HepG2 (cell line): ENCODE data around the gene AQP11. TPM values are rescaled to one million over a fixed set of nuclear protein-coding genes. Genes with fewer than 3 reads are reported as not detected.

Experiments used
- ATAC-seq: fragments of 200-7000 bp; cut with Tn5 transposase; 3 replicates; pipeline ENCODE4 v1.9.1; 2020; ENCODE audit warnings: mild to moderate bottlenecking, moderate library complexity
- BruUV-seq: library from RNA; stranded (reverse); fragments of 400-500 nt; replicated peaks from 2 replicates; lab custom pipeline; 2021; lab: Mats Ljungman, UMichigan
- CTCF ChIA-PET: fragments of 300-600 bp; formaldehyde crosslinking; extraction: SDS; loops from one replicate; lab custom pipeline; 2021; ENCODE audit warnings: low total read pairs, inconsistent platforms, low intra/inter-chr PET ratio; lab: Yijun Ruan, JAX
- POLR2A ChIA-PET: fragments of 350-600 bp; sonication (Branson Sonifier 250); formaldehyde crosslinking; loops from one replicate; lab custom pipeline; 2020; ENCODE audit warnings: antibody characterized with exemption, inconsistent platforms; lab: Yijun Ruan, JAX
- DNase-seq: peaks from one replicate; pipeline ENCODE4 v3.0.0-alpha.2; 2015; ENCODE audit warnings: low spot score
- FAIRE-seq: peaks from 3 replicates; lab custom pipeline; 2011; peaks lifted over from hg19 to GRCh38; lab: Jason Lieb, UNC
- H2AFZ ChIP-seq: one replicate; pipeline ENCODE4 v1.6.1; 2011; ENCODE audit warnings: low read length, inconsistent platforms
- H3K27ac ChIP-seq: fragments of 300-600 bp; 3 replicates; pipeline ENCODE4 v1.8.0; 2011; ENCODE audit warnings: mixed run types, mild to moderate bottlenecking, mixed read lengths, low read length, inconsistent platforms; ENCODE audit not compliant: insufficient read depth; ENCODE audit errors: extremely low read length
- H3K27me3 ChIP-seq, 2 experiments: fragments of 200-600 bp in 1 of 2; 2 replicates in 1 of 2; 3 replicates in 1 of 2; pipeline versions ENCODE4 v1.6.0 to v1.8.0; 2011; ENCODE audit warnings: low read length in 2 of 2, mild to moderate bottlenecking in 2 of 2, moderate library complexity in 2 of 2, inconsistent platforms in 1 of 2; ENCODE audit not compliant: insufficient read depth in 2 of 2, control insufficient read depth in 1 of 2
- H3K36me3 ChIP-seq, 2 experiments: fragments of 200-600 bp in 1 of 2; replicated peaks in 1 of 2; 2 replicates in 1 of 2; 3 replicates in 1 of 2; pipeline versions ENCODE4 v1.5.1 to v1.8.0; 2011; ENCODE audit warnings: low read length in 2 of 2, inconsistent platforms in 1 of 2; ENCODE audit not compliant: insufficient read depth in 2 of 2, control insufficient read depth in 1 of 2
- H3K4me1 ChIP-seq: 2 replicates; pipeline ENCODE4 v1.5.1; 2012; ENCODE audit warnings: low read length, inconsistent platforms; ENCODE audit not compliant: insufficient read depth
- H3K4me2 ChIP-seq: 2 replicates; pipeline ENCODE4 v1.6.0; 2011; ENCODE audit warnings: low read depth, low read length, inconsistent platforms
- H3K4me3 ChIP-seq, 3 experiments: fragments of 200-600 bp in 1 of 3; sonication (generic), shearing (Covaris generic) in 1 of 3; replicated peaks in 1 of 3; 2 replicates each; pipeline ENCODE4 v1.5.1; 2011 to 2016; ENCODE audit warnings: low read length in 3 of 3, inconsistent platforms in 2 of 3, low read depth in 2 of 3, mild to moderate bottlenecking in 2 of 3, control low read depth in 1 of 3, mixed read lengths in 1 of 3; ENCODE audit not compliant: insufficient read depth in 1 of 3
- H3K79me2 ChIP-seq: one replicate; pipeline ENCODE4 v1.6.1; 2011; ENCODE audit warnings: low read length, inconsistent platforms; ENCODE audit not compliant: insufficient read depth
- H3K9ac ChIP-seq: 2 replicates; pipeline ENCODE4 v1.6.0; 2011; ENCODE audit warnings: mild to moderate bottlenecking, low read depth, low read length, inconsistent platforms; ENCODE audit not compliant: insufficient read depth
- H3K9me3 ChIP-seq: 2 replicates; pipeline ENCODE4 v1.5.1; 2012; ENCODE audit warnings: mild to moderate bottlenecking, low read length
- H4K20me1 ChIP-seq: 2 replicates; pipeline ENCODE4 v1.6.0; 2011; ENCODE audit warnings: inconsistent platforms, mild to moderate bottlenecking, low read length, moderate library complexity; ENCODE audit not compliant: insufficient read depth
- ADNP ChIP-seq: sonication (generic); formaldehyde crosslinking; IDR thresholded peaks from 2 replicates; pipeline ENCODE4 v1.4.0; 2020; ENCODE audit warnings: missing genetic modification reagents
- BATF2 ChIP-seq: sonication (generic); formaldehyde crosslinking; IDR thresholded peaks from 2 replicates; pipeline ENCODE4 v1.8.0; 2022; ENCODE audit warnings: mild to moderate bottlenecking, missing genetic modification reagents, moderate library complexity
- BRCA1 ChIP-seq: sonication (generic); formaldehyde crosslinking; IDR thresholded peaks from 2 replicates; pipeline ENCODE4 v1.4.0; 2020; ENCODE audit warnings: missing genetic modification reagents
- CEBPB ChIP-seq: IDR thresholded peaks from 2 replicates; pipeline ENCODE4 v1.6.1; 2011; ENCODE audit warnings: low read depth, low read length, improper control_type of control experiment, borderline replicate concordance
- CEBPG ChIP-seq: IDR thresholded peaks from 2 replicates; pipeline ENCODE4 v1.6.1; 2016
- GMEB2 ChIP-seq: IDR thresholded peaks from 2 replicates; pipeline ENCODE4 v1.6.1; 2016; ENCODE audit warnings: missing biosample characterization, missing genetic modification reagents, low read depth
- HNF4A ChIP-seq: sonication (generic); formaldehyde crosslinking; IDR thresholded peaks from 2 replicates; pipeline ENCODE4 v1.4.0; 2020; ENCODE audit warnings: missing genetic modification reagents
- MED13 ChIP-seq: sonication (generic); formaldehyde crosslinking; IDR thresholded peaks from 2 replicates; pipeline ENCODE4 v1.5.0; 2020; ENCODE audit warnings: missing genetic modification reagents
- NCOR1 ChIP-seq: fragments of 200-600 bp; sonication (generic); IDR thresholded peaks from 2 replicates; pipeline ENCODE4 v1.7.0; 2017; ENCODE audit warnings: antibody characterized with exemption, low read length, borderline replicate concordance
- RFXANK ChIP-seq: IDR thresholded peaks from 2 replicates; pipeline ENCODE4 v1.6.1; 2016
- SIX1 ChIP-seq: sonication (generic); formaldehyde crosslinking; IDR thresholded peaks from 2 replicates; pipeline ENCODE4 v1.4.0; 2020; ENCODE audit warnings: missing genetic modification reagents, borderline replicate concordance
- SIX4 ChIP-seq: sonication (generic); formaldehyde crosslinking; IDR thresholded peaks from 2 replicates; pipeline ENCODE4 v1.4.0; 2020; ENCODE audit warnings: missing genetic modification reagents
- THRA ChIP-seq: sonication (generic); formaldehyde crosslinking; IDR thresholded peaks from 2 replicates; pipeline ENCODE4 v1.4.0; 2020; ENCODE audit warnings: missing genetic modification reagents, borderline replicate concordance
- ZBTB1 ChIP-seq: sonication (generic); formaldehyde crosslinking; IDR thresholded peaks from 2 replicates; pipeline ENCODE4 v1.4.0; 2020; ENCODE audit warnings: missing genetic modification reagents, borderline replicate concordance
- ZC3H4 ChIP-seq: sonication (generic); formaldehyde crosslinking; IDR thresholded peaks from 2 replicates; pipeline ENCODE4 v1.4.0; 2020; ENCODE audit warnings: missing genetic modification reagents, borderline replicate concordance
- ZFAT ChIP-seq: sonication (generic); formaldehyde crosslinking; conservative IDR thresholded peaks from 2 replicates; pipeline ENCODE4 v1.8.1; 2023; ENCODE audit warnings: missing genetic modification reagents, inconsistent platforms
- ZNF598 ChIP-seq: sonication (generic); formaldehyde crosslinking; IDR thresholded peaks from 2 replicates; pipeline ENCODE4 v1.5.1; 2020; ENCODE audit warnings: mild to moderate bottlenecking, missing genetic modification reagents, borderline replicate concordance
- ZNF878 ChIP-seq: sonication (generic); formaldehyde crosslinking; IDR thresholded peaks from 2 replicates; pipeline ENCODE4 v1.8.1; 2023; ENCODE audit warnings: mild to moderate bottlenecking, missing genetic modification reagents, moderate library complexity
- WGBS: methylation state at CpG from one replicate; pipeline ENCODE4 v1.1.6; 2017; ENCODE audit warnings: low lambda C conversion rate; 5-methylcytosine and 5-hydroxymethylcytosine counted together
- in situ Hi-C: cut with HindIII; loops from 2 replicates; pipeline ENCODE4 v1.10.0; 2017; ENCODE audit warnings: low pct_unique_long_range_greater_than_20kb; ENCODE audit not compliant: extremely low pct_ligation_motif_present
- intact Hi-C: fragments of 100-400 bp; cut with micrococcal nuclease; formaldehyde crosslinking; loops from one replicate; pipeline ENCODE4 v1.10.0; 2022; ENCODE audit not compliant: unreplicated experiment
- polyA plus RNA-seq, 8 experiments: library from polyadenylated mRNA; depleted of rRNA in 3 of 8; stranded (reverse) in 7 of 8; unstranded in 1 of 8; fragments of >200 nt; fragmentation: Illumina TruSeq in 4 of 8; extraction: Trizol in 4 of 8; gene quantifications; 2 replicates each; pipeline versions ENCODE4 v1.2.1 to v1.2.3, GENCODE V29; 2011 to 2016; ENCODE audit warnings: low read depth in 4 of 8, missing spikeins in 1 of 8, mixed read lengths in 1 of 8; ENCODE audit not compliant: insufficient read depth in 1 of 8
- total RNA-seq, 5 experiments: library from RNA; depleted of rRNA; stranded (reverse); fragments of >200 nt; fragmentation: Illumina TruSeq; extraction: Trizol; gene quantifications; 2 replicates each; pipeline ENCODE4 v1.2.3, GENCODE V29; 2016; ENCODE audit warnings: low read depth in 1 of 5

The AQP11 gene
- total and polyA plus RNA-seq, 2 of the 13 experiments (the other 11 are each of a cell fraction or from before 2014, with no cell fraction given): 10.4 to 15.3 TPM

GRCh38 chr11:77642228-77642627 lies 52.5 kb downstream of the AQP11 start:
- intact Hi-C loops (no loop called here), in situ Hi-C loops (no loop called here)
- 29% methylated on average over 2 of the region's 2 CpGs for WGBS
- TF ChIP-seq CEBPB (peak; percentile 59; the same call in 1 of the 2 replicates), ZBTB1 (CRISPR knock-in tag) (no peak), CEBPG (CRISPR knock-in tag) (0 out of 2 replicates have a peak, but pooled peaks have one; percentile 13), ZFAT (0 out of 2 replicates have a peak, but pooled peaks have one; percentile 32), HNF4A (CRISPR knock-in tag) (peak; percentile 46; the same call in 1 of the 2 replicates), THRA (CRISPR knock-in tag) (no peak), MED13 (CRISPR knock-in tag) (no peak), NCOR1 (no peak)
- no peaks in the 10 kb centered on the region for H4K20me1 ChIP-seq
- no TSS peak for BruUV-seq
- peaks cover 17% of the 10 kb centered on the region for H3K9me3 ChIP-seq
- H3K4me3 ChIP-seq: peak overlapping the region in 2 of 3 experiments; percentile 12 to 27; a peak in 2 of 6 replicates
- DNase-seq: peak; percentile 16
- ChIA-PET CTCF (no interaction called here), POLR2A (no interaction called here)
- H3K9ac ChIP-seq: peak overlapping the region; percentile 37; the same call in 1 of the 2 replicates
- peak overlapping the region; percentile 88 for H2AFZ ChIP-seq
- H3K79me2 ChIP-seq: peaks cover 6% of the 10 kb centered on the region
- ATAC-seq: peak; percentile 8; the same call in 2 of the 3 replicates
- H3K27me3 ChIP-seq: no peaks in the 10 kb centered on the region
- peaks cover 32% of the 10 kb centered on the region for H3K4me1 ChIP-seq
- H3K27ac ChIP-seq: peak overlapping the region; percentile 4
- FAIRE-seq: no peak
- no peaks in the 10 kb centered on the region for H3K36me3 ChIP-seq
- H3K4me2 ChIP-seq: peak overlapping the region; percentile 56

- Histone ChIP-seq H3K4me2 (no peak overlapping the region), H3K4me1 (peaks cover 31% of the 10 kb centered on the region), H3K9me3 (peaks cover 15% of the 10 kb centered on the region), H3K36me3 (no peaks in the 10 kb centered on the region), H3K4me3 (no peak overlapping the region), H3K27me3 (no peaks in the 10 kb centered on the region), H3K9ac (no peak overlapping the region), H3K79me2 (no peaks in the 10 kb centered on the region), H2AFZ (no peak overlapping the region), H3K27ac (no peak overlapping the region), H4K20me1 (no peaks in the 10 kb centered on the region)
- no peak for DNase-seq
- in situ Hi-C loops (no loop called here), intact Hi-C loops (no loop called here)
- FAIRE-seq: no peak
- POLR2A ChIA-PET: no interaction called here
- CTCF ChIA-PET: no interaction called here
- ATAC-seq: no peak
- no TSS peak for BruUV-seq
- WGBS: 47% methylated on average over 1 of the region's 1 CpG
- TF ChIP-seq ADNP (no peak), BATF2 (CRISPR knock-in tag) (no peak), ZNF598 (CRISPR knock-in tag) (no peak), RFXANK (CRISPR knock-in tag) (no peak), ZC3H4 (CRISPR knock-in tag) (no peak), GMEB2 (no peak), MED13 (CRISPR knock-in tag) (no peak), SIX4 (CRISPR knock-in tag) (no peak), ZNF878 (CRISPR knock-in tag) (no peak), BRCA1 (CRISPR knock-in tag) (no peak), SIX1 (CRISPR knock-in tag) (no peak)
Observed at GRCh38 chr11:77644887-77645286, 55.1 kb downstream of the AQP11 start.
